GM18861 (cell line): ENCODE data around the gene ETS2.
"Not testable (repeated sequence)": the region's sequence is repeated elsewhere in the genome, so short reads cannot be mapped to it uniquely, and the experiment has no call there.

Experiments used
- ATAC-seq: cut with Tn5 transposase; IDR thresholded peaks from one replicate; pipeline ENCODE4 v1.9.1; 2021; ENCODE audit not compliant: unreplicated experiment

The ETS2 gene

GRCh38 chr21:38816400-38816977 lies 10.8 kb downstream of the ETS2 start:
- no peak for ATAC-seq

DNA sequence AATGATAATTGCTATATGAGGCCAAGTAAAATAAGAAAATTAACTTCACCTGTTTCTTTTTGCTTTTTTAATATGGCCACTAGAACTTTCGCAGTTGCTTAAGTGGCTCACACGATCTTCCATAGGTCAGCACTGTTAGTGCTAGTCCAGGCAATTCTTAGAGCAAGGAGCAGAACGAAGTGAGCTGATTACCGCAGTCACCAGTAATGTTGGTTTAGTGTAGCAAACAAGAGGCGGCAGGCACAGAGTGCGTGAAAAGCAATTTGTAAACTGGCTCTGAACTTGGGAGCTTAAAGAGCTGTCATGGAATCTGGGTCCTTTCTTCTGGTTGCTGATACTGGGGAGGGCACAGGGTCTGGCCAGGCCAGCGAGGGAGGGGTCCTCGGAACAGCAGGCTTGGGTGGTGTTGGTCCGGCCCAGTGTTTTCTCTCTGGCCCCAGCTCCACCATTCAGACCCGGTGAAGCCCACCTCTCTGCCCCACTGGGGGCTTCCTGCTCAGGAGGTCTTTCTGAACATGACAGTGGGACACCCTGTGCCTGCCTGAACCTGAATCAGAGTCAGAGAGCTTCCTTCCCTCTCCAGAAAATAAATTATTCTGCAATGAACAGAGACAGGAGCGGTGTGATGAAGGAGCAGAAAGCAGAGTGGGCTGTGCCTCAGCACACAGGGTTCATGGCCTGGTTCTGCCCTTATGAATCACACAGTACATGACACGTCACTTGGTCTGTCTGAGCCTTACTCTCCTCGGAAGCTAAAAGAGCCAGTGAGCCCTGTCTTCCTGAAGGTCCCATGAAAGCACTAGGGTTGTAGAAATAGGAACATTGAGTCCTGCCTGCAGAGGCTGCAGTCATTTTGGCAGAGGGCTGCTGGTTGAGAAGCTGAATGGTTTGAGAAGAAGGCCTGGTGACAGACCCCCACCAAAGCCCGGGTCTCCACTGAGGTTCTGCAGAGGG lies 11.9 kb downstream of the ETS2 start:
- ATAC-seq: no peak

- no peak for ATAC-seq
Measured at GRCh38 chr21:38818325-38818723, 12.6 kb downstream of the ETS2 start.

DNA sequence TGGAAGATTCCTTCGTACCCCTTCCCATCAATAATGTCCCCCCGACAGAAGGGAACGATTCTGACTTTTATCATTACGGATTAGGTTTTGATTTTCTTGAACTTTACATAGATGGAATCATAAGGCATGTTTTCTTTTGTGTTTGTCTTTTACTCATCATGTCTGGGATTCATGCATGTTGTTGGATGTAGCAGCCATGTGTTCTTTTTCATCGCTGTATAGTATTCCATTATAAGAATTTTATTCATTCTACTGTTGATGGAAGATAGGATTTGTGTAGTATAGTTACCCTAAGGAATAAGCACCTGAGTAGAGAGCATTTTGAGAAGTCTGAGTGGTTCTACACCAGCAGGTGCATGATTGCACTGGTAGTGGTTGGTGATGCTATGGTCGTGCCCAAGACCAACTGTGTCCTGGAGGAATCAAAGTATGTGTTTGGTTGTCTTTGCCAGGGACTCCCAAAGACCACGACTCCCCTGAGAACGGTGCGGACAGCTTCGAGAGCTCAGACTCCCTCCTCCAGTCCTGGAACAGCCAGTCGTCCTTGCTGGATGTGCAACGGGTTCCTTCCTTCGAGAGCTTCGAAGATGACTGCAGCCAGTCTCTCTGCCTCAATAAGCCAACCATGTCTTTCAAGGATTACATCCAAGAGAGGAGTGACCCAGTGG lies 13.5 kb downstream of the ETS2 start:
- ATAC-seq: no peak

DNA sequence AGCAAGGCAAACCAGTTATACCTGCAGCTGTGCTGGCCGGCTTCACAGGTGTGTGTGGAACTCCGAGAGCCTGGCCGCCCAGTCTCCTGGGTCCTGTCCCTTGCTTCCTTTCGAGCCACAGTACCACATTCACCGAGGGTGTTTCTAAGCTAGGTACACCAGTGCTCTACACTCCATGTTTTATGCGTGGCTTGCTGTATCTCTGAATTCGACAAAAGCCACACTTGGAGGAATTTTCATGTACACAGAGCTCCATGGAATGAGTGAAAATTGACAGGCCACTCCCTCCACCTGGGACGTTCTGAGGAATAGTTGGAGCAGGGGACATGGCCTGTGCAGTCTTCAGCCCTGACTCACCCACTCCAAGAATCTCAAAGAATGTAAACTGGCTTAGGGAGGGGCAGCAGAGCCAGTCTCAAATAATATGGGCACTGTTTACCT lies 14.0 kb downstream of the ETS2 start:
- no peak for ATAC-seq

- no peak for ATAC-seq
Measured at GRCh38 chr21:38820471-38821239, 14.9 kb downstream of the ETS2 start.

- ATAC-seq: no peak
Measured at GRCh38 chr21:38821248-38821647, 15.5 kb downstream of the ETS2 start.

GRCh38 chr21:38821959-38822682 lies 16.4 kb downstream of the ETS2 start:
- no peak for ATAC-seq

GRCh38 chr21:38822778-38823238 lies 17.1 kb downstream of the ETS2 start:
- no peak for ATAC-seq

DNA sequence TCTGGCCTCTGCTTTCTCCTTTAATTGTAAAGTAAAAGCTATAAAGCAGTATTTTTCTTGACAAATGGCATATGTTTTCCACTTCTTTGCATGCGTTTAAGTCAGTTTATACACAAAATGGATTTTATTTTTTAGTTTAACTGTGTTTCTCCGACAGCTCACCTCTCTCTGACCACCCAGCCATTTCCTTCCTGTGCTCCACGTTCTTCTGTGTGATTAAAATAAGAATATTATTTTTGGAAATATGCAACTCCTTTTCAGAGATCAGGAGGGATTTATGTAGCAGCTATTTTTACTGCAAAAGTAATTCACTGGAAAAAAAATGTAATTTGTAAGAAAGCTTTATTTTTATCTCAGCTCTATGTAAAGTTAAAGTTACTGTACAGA lies 18.0 kb downstream of the ETS2 start:
- no peak for ATAC-seq

DNA sequence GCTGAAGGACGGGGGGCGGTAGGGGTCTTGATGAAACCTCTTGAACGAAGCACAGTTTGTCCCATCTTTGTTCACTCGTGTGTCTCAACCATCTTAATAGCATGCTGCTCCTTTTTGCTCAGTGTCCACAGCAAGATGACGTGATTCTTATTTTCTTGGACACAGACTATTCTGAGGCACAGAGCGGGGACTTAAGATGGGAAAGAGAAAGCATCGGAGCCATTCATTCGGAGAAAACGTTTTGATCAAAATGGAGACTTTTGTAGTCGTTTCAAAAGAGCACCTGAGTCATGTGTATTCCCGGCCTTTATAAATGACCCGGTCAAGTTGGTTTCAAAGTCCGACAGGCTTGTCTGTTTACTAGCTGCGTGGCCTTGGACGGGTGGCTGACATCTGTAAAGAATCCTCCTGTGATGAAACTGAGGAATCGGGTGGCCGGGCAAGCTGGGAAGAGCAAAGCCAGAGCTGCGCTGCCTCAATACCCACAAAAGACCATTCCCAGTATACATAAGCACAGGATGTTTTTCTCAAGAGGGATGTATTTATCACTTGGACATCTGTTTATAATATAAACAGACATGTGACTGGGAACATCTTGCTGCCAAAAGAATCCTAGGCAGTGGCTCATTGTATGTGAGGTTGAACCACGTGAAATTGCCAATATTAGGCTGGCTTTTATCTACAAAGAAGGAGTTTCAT lies 18.5 kb downstream of the ETS2 start:
- no peak for ATAC-seq

- no peak for ATAC-seq
Measured at GRCh38 chr21:38825269-38825668, 19.5 kb downstream of the ETS2 start.

- ATAC-seq: no peak
Measured at GRCh38 chr21:38825921-38826320, 20.2 kb downstream of the ETS2 start.

DNA sequence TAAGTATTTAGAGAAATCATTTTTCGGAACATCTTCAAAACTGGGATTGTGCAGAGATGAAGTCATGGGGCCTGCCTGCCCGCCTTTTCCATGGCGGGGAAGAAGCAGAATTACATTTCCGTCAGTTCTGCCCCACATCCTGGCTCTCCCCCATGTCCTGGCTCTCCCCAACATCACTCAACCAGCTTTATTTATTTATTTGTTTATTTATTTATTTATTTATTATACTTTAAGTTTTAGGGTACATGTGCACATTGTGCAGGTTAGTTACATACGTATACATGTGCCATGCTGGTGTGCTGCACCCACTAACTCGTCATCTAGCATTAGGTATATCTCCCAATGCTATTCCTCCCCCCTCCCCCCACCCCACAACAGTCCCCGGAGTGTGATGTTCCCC lies 22.4 kb downstream of the ETS2 start:
- not testable (repeated sequence) for ATAC-seq

DNA sequence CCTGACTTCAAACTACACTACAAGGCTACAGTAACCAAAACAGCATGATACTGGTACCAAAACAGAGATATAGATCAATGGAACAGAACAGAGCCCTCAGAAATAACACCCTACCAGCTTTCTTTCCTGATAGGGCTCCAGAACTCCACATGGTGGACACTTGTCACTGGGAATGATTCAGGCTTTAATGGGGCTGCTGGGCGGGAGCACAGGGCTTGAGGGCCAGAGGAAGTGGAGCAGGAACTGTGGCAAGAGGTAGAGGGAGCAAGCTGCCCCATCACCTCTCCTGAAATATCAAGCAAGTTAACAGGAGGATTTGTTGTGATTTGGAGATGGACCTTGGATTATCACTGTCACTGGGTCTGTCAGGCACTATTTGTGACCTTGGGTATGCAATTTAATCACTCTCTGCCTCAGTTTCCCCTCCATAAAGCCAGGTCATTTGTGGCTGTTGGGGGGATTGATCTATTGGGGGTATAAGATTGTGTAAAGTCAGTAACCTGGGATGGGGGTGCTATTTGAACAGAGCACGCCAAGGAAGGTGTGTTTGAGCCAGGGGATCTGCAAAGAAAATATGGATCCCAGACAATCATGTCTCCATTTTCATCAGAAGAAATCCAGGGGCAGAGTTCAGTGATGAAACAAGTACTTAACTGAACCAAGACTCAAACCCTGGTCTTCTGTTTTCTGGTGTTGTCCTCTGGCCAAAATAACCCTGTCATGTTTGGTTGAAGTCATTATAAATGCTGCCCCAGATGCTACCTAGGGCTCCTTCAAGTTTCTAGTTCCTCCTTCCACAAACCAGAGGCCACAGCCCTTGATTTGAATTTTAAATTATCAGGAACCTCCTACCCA lies 25.2 kb downstream of the ETS2 start:
- peak; percentile 53 for ATAC-seq

- peak; percentile 91 for ATAC-seq
Measured at GRCh38 chr21:38831526-38832467, 26.1 kb downstream of the ETS2 start.

- ATAC-seq: no peak
Measured at GRCh38 chr21:38832664-38833063, 26.9 kb downstream of the ETS2 start.

- ATAC-seq: no peak
Measured at GRCh38 chr21:38833117-38833516, 27.4 kb downstream of the ETS2 start.
